GM12875 (cell line): ENCODE data around the gene NFATC3.

Experiments used
- H3K4me3 ChIP-seq: one replicate; pipeline ENCODE4 v1.5.1; 2011; ENCODE audit warnings: low read depth, low read length, control low read depth
- CTCF ChIP-seq: IDR thresholded peaks from 2 replicates; pipeline ENCODE4 v1.5.1; 2011; ENCODE audit warnings: low read depth, mild to moderate bottlenecking, control low read depth, inconsistent platforms, low read length, moderate library complexity, borderline replicate concordance; ENCODE audit not compliant: insufficient read depth

The NFATC3 gene

GRCh38 chr16:68251832-68252231 is 166.7 kb downstream of the NFATC3 start:
- no peak overlapping the region for H3K4me3 ChIP-seq
- TF ChIP-seq CTCF = no peak

GRCh38 chr16:68252383-68252782 is 167.2 kb downstream of the NFATC3 start:
- H3K4me3 ChIP-seq = no peak overlapping the region
- TF ChIP-seq CTCF = no peak

DNA sequence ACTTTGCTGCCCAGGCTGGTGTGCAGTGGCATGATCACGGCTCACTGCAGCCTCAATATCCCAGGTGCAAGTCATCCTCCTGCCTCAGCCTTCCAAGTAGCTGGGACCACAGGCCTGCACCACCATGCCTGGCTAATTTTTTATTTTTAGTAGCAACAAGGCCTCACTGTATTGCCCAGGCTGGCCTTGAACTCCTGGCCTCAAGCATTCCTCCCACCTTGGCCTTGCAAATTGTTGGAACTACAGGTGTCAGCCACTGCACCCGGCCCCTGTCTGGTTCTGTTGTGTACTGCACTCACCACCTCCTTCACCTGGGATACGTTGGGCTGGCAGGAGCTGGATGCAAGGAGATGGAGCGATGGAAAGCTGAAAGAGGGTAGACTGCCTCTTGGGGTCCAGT is 168.6 kb downstream of the NFATC3 start:
- no peak overlapping the region for H3K4me3 ChIP-seq
- no peak for TF ChIP-seq CTCF

DNA sequence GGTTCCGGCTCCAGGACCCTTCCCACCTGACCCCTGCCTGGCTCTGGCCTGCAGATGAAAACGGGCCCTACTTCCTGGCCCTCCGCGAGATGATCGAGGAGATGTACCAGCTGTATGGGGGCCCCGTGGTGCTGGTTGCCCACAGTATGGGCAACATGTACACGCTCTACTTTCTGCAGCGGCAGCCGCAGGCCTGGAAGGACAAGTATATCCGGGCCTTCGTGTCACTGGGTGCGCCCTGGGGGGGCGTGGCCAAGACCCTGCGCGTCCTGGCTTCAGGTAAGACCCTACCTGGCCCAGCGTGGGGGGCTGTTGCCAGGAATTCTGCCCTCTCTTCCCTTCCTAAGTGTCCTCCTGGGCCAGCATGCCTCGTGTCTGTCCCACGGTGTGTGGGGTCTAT is 170.5 kb downstream of the NFATC3 start:
- H3K4me3 ChIP-seq = no peak overlapping the region
- TF ChIP-seq CTCF = no peak

- no peak for TF ChIP-seq CTCF
- H3K4me3 ChIP-seq = no peak overlapping the region
These were observed 172.2 kb downstream of the NFATC3 start for GRCh38 chr16:68257251-68257905.

DNA sequence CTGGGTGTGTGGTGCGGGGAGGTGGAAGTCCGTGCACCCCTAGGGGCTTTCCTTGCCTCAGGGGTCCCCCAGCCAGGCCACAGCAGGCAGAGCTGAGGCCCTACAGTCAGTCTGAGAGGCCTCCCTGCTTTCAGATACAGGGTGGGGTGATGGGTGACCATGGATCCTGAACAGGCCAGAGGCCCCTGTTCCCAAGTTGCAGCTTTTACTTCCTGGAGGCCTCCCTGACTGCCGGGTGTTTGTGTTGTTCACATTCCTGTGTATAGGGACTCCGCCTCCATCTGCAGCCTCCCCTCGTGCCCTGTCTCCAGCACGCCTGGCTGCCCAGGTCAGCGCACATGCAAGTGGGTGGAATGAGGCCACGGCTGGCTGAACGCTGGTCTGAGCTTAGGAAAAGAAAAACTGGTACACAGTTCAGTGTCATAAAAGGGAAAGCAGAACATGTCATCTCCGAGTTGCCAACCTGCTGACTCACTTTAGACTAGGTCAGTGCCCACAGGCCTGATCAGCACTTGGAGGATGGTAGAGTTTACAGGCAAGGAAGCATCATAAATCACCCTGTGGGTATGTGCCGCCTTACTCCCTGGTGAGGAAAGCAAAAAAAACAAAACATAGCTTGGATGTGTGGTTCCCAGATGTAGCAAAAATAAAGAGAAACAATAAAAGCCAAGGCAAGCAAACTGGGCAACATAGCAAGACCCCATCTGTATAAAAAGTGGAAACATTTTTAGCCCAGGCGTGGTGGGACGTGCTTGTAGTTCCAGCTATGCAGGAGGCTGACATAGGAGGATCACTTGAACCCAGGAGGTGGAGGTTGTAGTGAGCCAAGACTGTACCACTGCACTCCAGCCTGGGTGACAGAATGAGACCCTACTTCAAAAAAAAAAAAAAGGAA is 173.0 kb downstream of the NFATC3 start:
- TF ChIP-seq CTCF = no peak
- H3K4me3 ChIP-seq = no peak overlapping the region
